RWPE2 (cell line): ENCODE measurements around the gene LBX2.
"Not testable (repeated sequence)": the region's sequence is repeated elsewhere in the genome, so short reads cannot be mapped to it uniquely, and the experiment has no call there.

Experiments used
- ATAC-seq: fragments of 200-7000 bp; cut with Tn5 transposase; 3 replicates; pipeline ENCODE4 v1.9.1; 2021; ENCODE audit warnings: low read depth
- DNase-seq: peaks from one replicate; pipeline ENCODE4 v3.0.0-alpha.2; 2020; ENCODE audit warnings: low spot score
- H3K27ac ChIP-seq: fragments of 450-650 bp; 2 replicates; pipeline ENCODE4 v1.5.1; 2017; ENCODE audit warnings: mild to moderate bottlenecking; ENCODE audit not compliant: poor library complexity, severe bottlenecking
- H3K27me3 ChIP-seq: fragments of 250-450 bp; sonication (Bioruptor Pico); 2 replicates; pipeline ENCODE4 v1.5.1; 2021; ENCODE audit warnings: mild to moderate bottlenecking, moderate library complexity; ENCODE audit not compliant: insufficient read depth, poor library complexity, severe bottlenecking
- H3K36me3 ChIP-seq: fragments of 250-450 bp; sonication (Bioruptor Pico); 2 replicates; pipeline ENCODE4 v1.5.1; 2020; ENCODE audit warnings: low read depth, mild to moderate bottlenecking, moderate library complexity
- H3K4me1 ChIP-seq: fragments of 250-450 bp; sonication (Bioruptor Pico); 2 replicates; pipeline ENCODE4 v1.5.1; 2021; ENCODE audit warnings: mild to moderate bottlenecking, moderate library complexity; ENCODE audit not compliant: insufficient read depth, poor library complexity, severe bottlenecking
- H3K4me3 ChIP-seq: fragments of 250-450 bp; sonication (Bioruptor Pico); 2 replicates; pipeline ENCODE4 v1.5.1; 2021; ENCODE audit warnings: mild to moderate bottlenecking, moderate library complexity; ENCODE audit not compliant: severe bottlenecking
- H3K9me3 ChIP-seq: fragments of 250-450 bp; sonication (Bioruptor Pico); 2 replicates; pipeline ENCODE4 v1.5.1; 2021; ENCODE audit warnings: mild to moderate bottlenecking, moderate library complexity; ENCODE audit not compliant: severe bottlenecking
- CTCF ChIP-seq: fragments of 450-650 bp; IDR thresholded peaks from one replicate; pipeline ENCODE4 v1.5.1; 2017; ENCODE audit warnings: mild to moderate bottlenecking, moderate library complexity; ENCODE audit not compliant: poor library complexity, severe bottlenecking

The LBX2 gene

DNA sequence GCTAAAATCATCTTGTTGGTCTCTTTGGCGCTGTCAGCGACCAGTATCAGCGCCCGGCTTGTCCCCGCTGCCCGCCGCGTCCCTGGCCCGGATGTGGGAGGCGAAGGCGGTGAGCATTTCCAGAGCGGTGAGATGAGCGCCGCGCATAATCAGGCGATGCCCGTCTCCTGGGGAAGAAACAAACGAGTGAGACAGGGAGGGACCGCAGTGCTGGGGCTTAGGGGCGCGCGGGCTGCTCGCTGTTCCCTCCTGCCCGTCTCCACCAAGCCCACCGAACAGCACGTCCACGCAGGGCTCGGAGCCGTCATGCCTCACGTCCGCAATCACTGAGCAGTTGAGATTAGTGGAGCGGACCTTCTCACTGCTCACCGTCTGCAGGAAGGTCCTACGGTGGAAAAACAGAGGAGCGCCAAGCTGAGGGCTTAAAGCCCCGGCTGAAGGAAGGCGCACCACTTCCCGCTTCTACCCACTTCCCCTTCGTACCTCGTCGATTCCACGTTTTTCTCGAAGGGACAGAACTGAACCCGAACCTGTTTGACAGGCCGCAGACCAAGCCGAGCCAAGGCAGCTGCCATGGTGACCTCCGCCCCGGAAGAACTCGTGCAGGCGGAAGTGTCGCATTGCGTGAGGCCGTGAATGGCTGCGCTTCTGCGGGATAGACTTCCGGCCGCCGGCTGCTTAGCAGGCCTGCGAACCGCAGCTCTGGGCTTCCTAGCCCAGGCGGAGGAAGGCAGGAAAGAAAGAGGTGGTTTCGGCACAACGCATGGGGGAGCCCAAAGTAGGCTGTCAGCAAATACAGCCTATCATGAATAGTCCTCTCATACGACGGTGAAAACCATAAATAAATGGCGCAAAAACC lies 27.1 kb downstream of the LBX2 start, which contains the start of gene MRPL53:
Gene MRPL53 (minus strand): TSS at position 595 of the 859 bp plus-strand sequence. CDS start 20 bp downstream, at position 575.
- no peaks in the 10 kb centered on the region for H3K27me3 ChIP-seq
- peaks cover 3% of the 10 kb centered on the region for H3K4me1 ChIP-seq
- ATAC-seq: peak; percentile 87
- no peak for TF ChIP-seq CTCF
- H3K4me3 ChIP-seq: peak within 1 kb of the TSS; percentile 42
- no peaks in the 10 kb centered on the region for H3K9me3 ChIP-seq
- peak within 1 kb of the TSS; percentile 90 for H3K27ac ChIP-seq
- peaks cover 21% of the 10 kb centered on the region for H3K36me3 ChIP-seq
- DNase-seq: peak; percentile 93

- Histone ChIP-seq H3K27ac (peak overlapping the region; percentile 90), H3K4me3 (peak overlapping the region; percentile 42), H3K9me3 (no peaks in the 10 kb centered on the region), H3K27me3 (no peaks in the 10 kb centered on the region), H3K36me3 (peaks cover 18% of the 10 kb centered on the region), H3K4me1 (peaks cover 3% of the 10 kb centered on the region)
- TF ChIP-seq CTCF: no peak
- ATAC-seq (no peak), DNase-seq (no peak)
Measured at GRCh38 chr2:74471332-74472065, 27.9 kb downstream of the LBX2 start.

GRCh38 chr2:74470742-74471141 lies 28.7 kb downstream of the LBX2 start:
- DNase-seq, H3K4me3 ChIP-seq, H3K27me3 ChIP-seq, H3K4me1 ChIP-seq, H3K9me3 ChIP-seq, ATAC-seq: not testable (repeated sequence)
- Histone ChIP-seq H3K27ac (peak overlapping the region; percentile 90), H3K36me3 (peaks cover 12% of the 10 kb centered on the region; the same call in 1 of the 2 replicates)

DNA sequence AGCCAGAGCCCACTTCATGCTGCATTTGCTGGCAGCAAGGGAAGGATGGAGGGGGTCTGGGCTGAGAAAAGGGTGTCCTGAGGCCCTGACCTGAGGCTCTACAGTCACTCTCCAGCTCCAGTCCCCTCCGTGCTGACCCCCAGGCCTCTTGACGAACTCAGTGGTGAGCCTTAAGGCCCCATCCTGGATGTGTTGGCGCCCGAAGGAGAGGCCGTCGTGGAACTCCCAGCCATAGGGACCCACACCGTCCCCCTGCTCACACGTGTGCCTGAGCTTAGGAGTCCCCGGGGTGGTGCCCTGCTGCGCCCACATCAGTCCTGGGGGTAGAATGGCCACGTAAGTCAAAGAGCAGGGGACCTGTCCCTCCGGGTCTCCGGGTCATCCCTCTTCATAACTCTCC lies 35.0 kb downstream of the LBX2 start:
- TF ChIP-seq CTCF: no peak
- peak; percentile 13 for ATAC-seq
- peak overlapping the region; percentile 50 for H3K27ac ChIP-seq

DNA sequence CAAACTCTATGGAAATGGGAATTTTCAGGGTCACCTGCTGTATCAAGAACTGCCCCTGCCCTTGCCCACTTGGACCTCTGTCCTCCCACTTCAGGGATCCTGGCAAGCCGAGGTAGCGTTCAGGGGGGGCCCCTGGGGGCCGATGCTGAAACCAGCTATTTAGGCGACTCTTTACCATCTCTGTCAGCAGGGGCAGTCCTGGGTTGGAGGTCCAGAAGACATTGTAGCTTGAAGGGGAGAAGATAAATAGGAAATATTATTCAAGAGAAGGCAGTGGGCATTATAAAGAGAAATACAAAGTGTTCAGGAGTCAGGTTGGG lies 36.7 kb downstream of the LBX2 start:
- no peaks in the 10 kb centered on the region for H3K9me3 ChIP-seq
- no peak for TF ChIP-seq CTCF
- no peak overlapping the region for H3K4me3 ChIP-seq
- no peak for ATAC-seq
- H3K27ac ChIP-seq: no peak overlapping the region
- no peaks in the 10 kb centered on the region for H3K4me1 ChIP-seq
- peaks cover 21% of the 10 kb centered on the region for H3K36me3 ChIP-seq
- DNase-seq: no peak
- no peaks in the 10 kb centered on the region for H3K27me3 ChIP-seq

More for the DNA sequence above, 35.0 kb downstream of the LBX2 start:
- Histone ChIP-seq H3K4me3 (peak overlapping the region; percentile 71), H3K27me3 (no peaks in the 10 kb centered on the region), H3K36me3 (peaks cover 21% of the 10 kb centered on the region), H3K4me1 (no peaks in the 10 kb centered on the region), H3K9me3 (no peaks in the 10 kb centered on the region)
- DNase-seq: no peak
